ENCODE results near the gene PKD1L1. TPM values are rescaled to one million over a fixed set of nuclear protein-coding genes. Genes with fewer than 3 reads are reported as not detected.

The PKD1L1 gene
- total RNA-seq, 1 donor from 2014 or later = 0.40 TPM

- no peaks in the 10 kb centered on the region for H3K36me3 Mint-ChIP-seq (ENCODE audit: low read depth)
- no peak overlapping the region for H3K27ac Mint-ChIP-seq
- POLR2A ChIA-PET = no interaction called here
- H3K4me3 Mint-ChIP-seq = no peak overlapping the region
- DNase-seq = no peak
- intact Hi-C loops (cut with micrococcal nuclease) = no loop called here
- no peak for TF ChIP-seq CTCF (IDR thresholded peaks at IDR 0.05)
- H3K4me1 Mint-ChIP-seq = no peaks in the 10 kb centered on the region
- no peak for ATAC-seq (ENCODE audit: low read depth)
- no peaks in the 10 kb centered on the region for H3K9me3 Mint-ChIP-seq
- no peaks in the 10 kb centered on the region for H3K27me3 Mint-ChIP-seq
- CTCF ChIA-PET = no interaction called here
Observed at GRCh38 chr7:47866120-47866519, 82.1 kb downstream of the PKD1L1 start.

- Mint-ChIP-seq H3K4me1 (no peaks in the 10 kb centered on the region), H3K27me3 (no peaks in the 10 kb centered on the region), H3K9me3 (no peaks in the 10 kb centered on the region), H3K4me3 (no peak overlapping the region), H3K27ac (no peak overlapping the region), H3K36me3 (ENCODE audit: low read depth) (no peaks in the 10 kb centered on the region)
- no peak for TF ChIP-seq CTCF (IDR thresholded peaks at IDR 0.05)
- ATAC-seq (ENCODE audit: low read depth) (peak; percentile 40), DNase-seq (no peak)
- CTCF ChIA-PET = interaction anchor here (0.8 to 2.4 kb wide), 3 partner anchors 85 to 258 kb away, joined by 3 to 12 read pairs (median 3); no protein-coding TSS in a partner anchor
- intact Hi-C loops (cut with micrococcal nuclease) = loop anchor here (1.0 kb wide), 3 partner anchors 86 to 258 kb away; no protein-coding TSS in a partner anchor
- POLR2A ChIA-PET = no interaction called here
Observed at GRCh38 chr7:47852330-47853245, 95.7 kb downstream of the PKD1L1 start.

GRCh38 chr7:47847207-47847606 is 101.1 kb downstream of the PKD1L1 start:
- no peak for TF ChIP-seq CTCF (IDR thresholded peaks at IDR 0.05)
- POLR2A ChIA-PET = no interaction called here
- no peak overlapping the region for H3K27ac Mint-ChIP-seq
- no peak overlapping the region for H3K4me3 Mint-ChIP-seq
- H3K9me3 Mint-ChIP-seq = no peaks in the 10 kb centered on the region
- H3K27me3 Mint-ChIP-seq = peaks cover 5% of the 10 kb centered on the region
- DNase-seq (no peak), ATAC-seq (ENCODE audit: low read depth) (no peak)
- intact Hi-C loops (cut with micrococcal nuclease) = no loop called here
- CTCF ChIA-PET = no interaction called here
- H3K36me3 Mint-ChIP-seq (ENCODE audit: low read depth) = no peaks in the 10 kb centered on the region
- no peaks in the 10 kb centered on the region for H3K4me1 Mint-ChIP-seq

GRCh38 chr7:47846138-47846836 is 102.0 kb downstream of the PKD1L1 start:
- no peak for ATAC-seq (ENCODE audit: low read depth)
- H3K27ac Mint-ChIP-seq = no peak overlapping the region
- H3K4me3 Mint-ChIP-seq = no peak overlapping the region

More at GRCh38 chr7:47846138-47846836, 102.0 kb downstream of the PKD1L1 start:
- H3K27me3 Mint-ChIP-seq = peaks cover 5% of the 10 kb centered on the region
- ChIA-PET POLR2A (no interaction called here), CTCF (no interaction called here)
- intact Hi-C loops (cut with micrococcal nuclease) = no loop called here
- H3K36me3 Mint-ChIP-seq (ENCODE audit: low read depth) = no peaks in the 10 kb centered on the region
- H3K9me3 Mint-ChIP-seq = no peaks in the 10 kb centered on the region
- no peaks in the 10 kb centered on the region for H3K4me1 Mint-ChIP-seq
- no peak for TF ChIP-seq CTCF (IDR thresholded peaks at IDR 0.05)
- no peak for DNase-seq

Data from activated B cell treated with CpG ODN at 0.5 μM for 24 hours (primary cell).